ENCODE results near the gene SNRPD1.
"Not testable (repeated sequence)": the region's sequence is repeated elsewhere in the genome, so short reads cannot be mapped to it uniquely, and the experiment has no call there.

SNRPD1 gene

GRCh38 chr18:21636769-21637168, 24.7 kb downstream of the SNRPD1 start:
- DNase-seq (ENCODE audit: low spot score), result no peak

GRCh38 chr18:21638822-21639221, 26.7 kb downstream of the SNRPD1 start:
- DNase-seq (ENCODE audit: low spot score), result no peak

DNA sequence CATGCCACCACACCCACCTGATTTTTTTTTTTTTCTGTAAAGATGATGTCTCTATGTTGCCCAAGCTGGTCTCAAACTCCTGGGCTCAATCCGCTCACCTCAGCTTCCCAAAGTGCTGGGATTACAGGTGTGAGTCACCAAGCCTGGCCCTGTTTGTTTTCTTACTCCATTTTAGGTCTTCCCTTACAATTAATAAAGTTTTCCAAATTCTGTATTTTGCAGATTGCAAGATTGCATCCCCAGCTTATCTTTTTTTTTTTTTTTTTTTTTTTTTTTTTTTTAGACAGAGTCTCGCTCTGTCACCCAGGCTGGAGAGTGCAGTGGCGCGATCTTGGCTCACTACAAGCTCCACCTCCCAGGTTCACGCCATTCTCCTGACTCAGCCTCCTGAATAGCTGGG, 28.3 kb downstream of the SNRPD1 start:
- not testable (repeated sequence) for DNase-seq (ENCODE audit: low spot score)

GRCh38 chr18:21650311-21650710, 38.2 kb downstream of the SNRPD1 start:
- DNase-seq (ENCODE audit: low spot score), result no peak

- DNase-seq (ENCODE audit: low spot score), result no peak
These were observed 40.0 kb downstream of the SNRPD1 start for GRCh38 chr18:21652073-21652472.

- DNase-seq (ENCODE audit: low spot score), result no peak
These were observed 41.2 kb downstream of the SNRPD1 start for GRCh38 chr18:21653361-21653760.

- no peak for DNase-seq (ENCODE audit: low spot score)
These were observed 44.3 kb downstream of the SNRPD1 start for GRCh38 chr18:21656402-21656801.

DNA sequence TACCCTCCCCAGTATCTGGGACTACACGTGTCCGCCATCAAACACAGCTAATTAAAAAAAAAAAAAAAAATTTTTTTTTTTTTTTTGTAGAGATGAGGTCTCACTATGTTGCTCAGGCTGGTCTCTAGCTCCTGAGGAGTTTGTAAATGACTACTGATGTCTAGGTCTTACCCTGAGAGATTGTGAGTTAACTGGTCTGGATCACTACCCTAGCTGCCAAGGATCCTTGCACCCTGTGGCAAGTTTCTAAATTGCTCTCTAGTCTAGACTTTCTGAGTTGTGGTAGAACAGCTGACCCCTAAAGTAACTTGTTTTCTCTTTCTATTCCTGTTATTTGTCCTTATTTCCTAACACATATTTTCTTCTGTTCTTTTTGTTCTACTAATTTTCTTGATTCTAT, 48.0 kb downstream of the SNRPD1 start:
- no peak for DNase-seq (ENCODE audit: low spot score)

DNA sequence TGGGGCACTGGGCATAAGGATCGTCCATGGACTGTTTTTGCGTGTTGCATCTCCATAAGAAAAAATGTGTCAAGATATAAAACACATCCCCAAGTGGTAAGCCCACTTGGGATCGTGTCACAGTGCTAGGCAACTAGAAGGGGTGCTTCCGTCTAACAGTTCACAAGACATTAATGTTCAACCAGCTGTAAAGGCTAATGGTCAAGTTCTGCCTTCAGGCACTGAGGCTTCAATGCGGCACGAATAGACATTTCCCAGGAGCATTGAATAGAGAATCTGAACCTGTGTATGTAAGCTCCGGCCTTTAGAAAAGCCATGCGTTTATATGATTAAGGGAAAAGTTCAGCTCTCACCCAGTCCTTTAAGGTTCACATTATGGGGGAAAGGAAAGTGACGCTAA, 50.5 kb downstream of the SNRPD1 start:
- no peak for DNase-seq (ENCODE audit: low spot score)

DNA sequence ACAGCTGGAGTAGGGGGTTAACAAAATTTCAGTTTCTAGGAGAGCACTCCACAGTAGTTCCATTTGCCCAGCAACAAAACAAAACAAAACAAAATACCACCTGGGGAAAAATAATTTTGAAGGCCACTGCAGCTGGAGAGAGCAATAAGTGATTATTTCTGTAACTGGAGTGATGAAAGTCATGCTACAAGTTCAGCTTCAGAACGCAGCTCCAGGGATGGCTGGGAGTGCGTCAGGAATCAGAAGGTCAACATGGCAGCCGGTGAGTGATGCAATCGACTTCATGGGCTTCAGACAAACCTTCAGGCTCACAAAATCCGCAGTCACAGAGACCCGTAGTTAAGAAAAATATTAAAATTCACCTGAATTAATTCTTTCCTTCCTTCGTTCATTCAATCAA, 51.5 kb downstream of the SNRPD1 start:
- no peak for DNase-seq (ENCODE audit: low spot score)

DNA sequence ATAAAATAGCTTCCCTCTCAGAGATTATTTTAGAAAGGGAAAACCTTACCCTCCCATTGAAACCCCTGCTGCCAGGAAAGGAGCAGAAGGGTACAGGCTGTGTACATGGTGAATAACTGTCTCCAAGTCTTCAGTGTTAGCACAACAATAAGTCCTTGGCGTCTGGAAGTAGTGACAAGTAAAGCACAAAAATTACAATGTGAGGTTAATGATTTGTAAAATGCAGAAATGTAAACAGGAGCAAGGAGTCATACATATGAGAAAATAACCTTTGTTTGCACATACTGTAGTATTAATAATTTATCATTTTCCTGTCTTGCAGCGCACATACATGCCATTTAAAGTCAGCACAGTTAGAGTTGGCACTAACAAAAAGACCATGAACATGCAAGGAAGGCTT, 52.0 kb downstream of the SNRPD1 start:
- no peak for DNase-seq (ENCODE audit: low spot score)

DNA sequence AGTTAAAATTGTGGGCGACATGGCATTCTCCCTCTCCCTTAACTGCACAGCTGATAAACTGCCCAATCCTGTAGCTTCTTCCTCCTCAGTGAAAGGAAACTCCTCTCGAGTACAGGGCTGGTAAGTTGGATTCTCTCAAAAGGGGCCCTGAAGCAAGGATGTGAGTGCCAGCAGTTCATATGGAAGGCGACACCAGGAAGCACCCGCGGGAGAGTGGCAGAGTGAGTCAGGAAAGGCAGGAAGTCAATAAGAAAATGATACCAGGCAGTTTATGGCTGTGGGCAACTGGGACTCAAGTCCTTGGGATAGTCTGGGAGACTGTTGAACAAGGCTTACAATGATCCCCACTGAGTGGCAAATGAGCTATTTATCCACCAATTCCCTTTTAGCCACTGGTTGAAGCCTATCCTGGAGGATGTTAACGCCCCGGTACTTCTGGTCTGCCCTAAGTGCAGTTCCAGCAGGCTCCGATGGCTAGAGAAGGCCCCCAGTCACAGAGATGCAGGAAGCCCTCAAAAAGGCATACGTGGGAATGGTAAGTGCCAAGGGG, 57.7 kb downstream of the SNRPD1 start:
- no peak for DNase-seq (ENCODE audit: low spot score)

GRCh38 chr18:21672521-21673267, 60.6 kb downstream of the SNRPD1 start:
- no peak for DNase-seq (ENCODE audit: low spot score)

DNA sequence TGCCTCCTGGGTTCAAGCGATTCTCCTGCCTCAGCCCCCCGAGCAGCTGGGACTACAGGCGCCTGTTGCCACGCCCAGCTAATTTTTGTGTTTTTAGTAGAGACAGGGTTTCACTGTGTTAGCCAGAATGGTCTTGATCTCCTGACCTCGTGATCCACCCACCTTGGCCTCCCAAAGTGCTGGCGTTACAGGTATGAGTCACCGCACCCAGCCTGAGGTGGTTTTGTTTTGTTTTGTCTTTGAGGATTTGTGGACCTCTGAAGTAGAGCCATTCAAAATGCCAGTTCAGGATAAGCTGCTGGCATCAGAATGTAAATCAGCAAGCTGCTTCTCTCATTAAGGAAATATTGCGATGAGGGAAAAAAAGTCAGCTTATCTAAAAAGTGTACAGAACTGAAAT, 63.2 kb downstream of the SNRPD1 start:
- not testable (repeated sequence) for DNase-seq (ENCODE audit: low spot score)

DNA sequence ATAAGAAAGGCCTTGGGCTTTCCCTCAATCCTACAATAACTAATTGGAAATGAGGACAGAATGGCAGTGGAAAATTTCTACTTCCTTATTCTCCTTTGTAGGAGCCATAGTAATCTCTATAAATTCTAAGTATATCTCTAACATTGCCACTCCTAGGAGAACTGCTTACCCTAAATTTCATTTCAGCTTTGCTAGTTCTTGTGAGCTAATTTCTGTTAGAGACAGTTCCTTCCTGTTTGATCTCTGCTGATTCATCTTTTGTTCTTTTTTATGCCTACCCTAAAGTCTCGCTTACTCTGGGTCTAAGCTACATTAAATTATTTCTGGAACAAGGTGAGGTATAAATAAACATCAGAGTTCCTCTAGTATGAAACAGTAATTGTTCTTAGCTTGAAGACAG, 66.7 kb downstream of the SNRPD1 start:
- DNase-seq (ENCODE audit: low spot score), result no peak

DNA sequence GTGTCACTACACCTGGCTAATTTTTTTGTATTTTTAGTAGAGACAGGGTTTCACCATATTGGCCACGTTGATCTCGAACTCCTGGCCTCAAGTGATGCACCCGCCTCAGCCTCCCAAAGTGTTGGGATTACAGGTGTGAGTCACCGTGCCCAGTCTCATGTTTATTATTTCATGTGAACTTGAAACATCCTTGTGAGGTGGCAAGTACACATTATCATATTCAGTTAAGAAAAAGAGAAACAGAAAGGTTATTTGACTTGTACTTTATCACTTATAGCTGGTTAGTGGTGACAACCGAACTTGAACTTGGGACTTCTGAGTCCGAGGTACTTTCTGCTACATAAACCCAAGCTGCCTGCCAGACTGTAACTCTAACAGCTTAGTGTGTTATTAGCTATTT, 68.0 kb downstream of the SNRPD1 start:
- DNase-seq (ENCODE audit: low spot score), result no peak

GRCh38 chr18:21682371-21683051, 70.4 kb downstream of the SNRPD1 start:
- DNase-seq (ENCODE audit: low spot score), result peak; percentile 53

Data from hepatic stellate cell (primary cell).